ENCODE measurements around the gene ZNF316. TPM values are rescaled to one million over a fixed set of nuclear protein-coding genes. Genes with fewer than 3 reads are reported as not detected.
"Not testable (repeated sequence)": the region's sequence is repeated elsewhere in the genome, so short reads cannot be mapped to it uniquely, and the experiment has no call there.

The ZNF316 gene
- total RNA-seq, 2 donors from 2014 or later: 21.4 to 29.6 TPM

DNA sequence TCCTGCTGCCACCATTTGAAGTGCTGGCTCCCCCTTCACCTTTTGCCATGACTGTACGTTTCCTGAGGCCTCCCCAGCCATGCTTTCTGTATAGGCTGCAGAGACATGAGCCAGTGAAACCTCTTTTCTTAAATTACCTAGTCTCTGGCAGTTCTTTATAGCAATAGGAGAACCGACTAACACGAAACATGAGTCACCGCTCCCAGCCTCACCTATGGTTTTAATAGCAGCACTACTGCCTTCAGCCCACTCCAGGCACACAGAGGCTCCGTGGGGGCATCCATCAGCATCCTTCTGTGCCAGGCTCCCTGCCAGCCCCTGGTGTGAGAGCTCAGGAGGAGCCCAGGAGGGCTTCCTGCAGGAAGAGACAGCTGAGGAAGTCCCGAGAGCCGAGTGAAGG lies 5.5 kb upstream of the ZNF316 start:
- Histone ChIP-seq H3K4me1 (ENCODE audit: control insufficient read depth, insufficient read depth, low read length) (no peaks in the 10 kb centered on the region), H3K36me3 (ENCODE audit: control insufficient read depth, insufficient read depth, low read length) (no peaks in the 10 kb centered on the region), H3K27me3 (ENCODE audit: control insufficient read depth, insufficient read depth, low read length, poor library complexity, severe bottlenecking) (no peaks in the 10 kb centered on the region), H3K4me3 (ENCODE audit: low read length) (no peak overlapping the region), H3K9ac (ENCODE audit: extremely low read depth, low read length, poor library complexity, severe bottlenecking) (no peak overlapping the region), H3K27ac (ENCODE audit: low read depth, low read length) (no peak overlapping the region), H3K9me3 (ENCODE audit: control insufficient read depth, low read length) (no peaks in the 10 kb centered on the region)
- Mint-ChIP-seq H3K36me3 (ENCODE audit: low read depth) (peaks cover 1% of the 10 kb centered on the region), H3K27me3 (ENCODE audit: insufficient read depth) (no peaks in the 10 kb centered on the region), H3K4me3 (no peak overlapping the region), H3K9me3 (no peaks in the 10 kb centered on the region), H3K4me1 (peaks cover 7% of the 10 kb centered on the region), H3K27ac (no peak overlapping the region)
- DNase-seq: no peak
- TF ChIP-seq, protein P1, sequence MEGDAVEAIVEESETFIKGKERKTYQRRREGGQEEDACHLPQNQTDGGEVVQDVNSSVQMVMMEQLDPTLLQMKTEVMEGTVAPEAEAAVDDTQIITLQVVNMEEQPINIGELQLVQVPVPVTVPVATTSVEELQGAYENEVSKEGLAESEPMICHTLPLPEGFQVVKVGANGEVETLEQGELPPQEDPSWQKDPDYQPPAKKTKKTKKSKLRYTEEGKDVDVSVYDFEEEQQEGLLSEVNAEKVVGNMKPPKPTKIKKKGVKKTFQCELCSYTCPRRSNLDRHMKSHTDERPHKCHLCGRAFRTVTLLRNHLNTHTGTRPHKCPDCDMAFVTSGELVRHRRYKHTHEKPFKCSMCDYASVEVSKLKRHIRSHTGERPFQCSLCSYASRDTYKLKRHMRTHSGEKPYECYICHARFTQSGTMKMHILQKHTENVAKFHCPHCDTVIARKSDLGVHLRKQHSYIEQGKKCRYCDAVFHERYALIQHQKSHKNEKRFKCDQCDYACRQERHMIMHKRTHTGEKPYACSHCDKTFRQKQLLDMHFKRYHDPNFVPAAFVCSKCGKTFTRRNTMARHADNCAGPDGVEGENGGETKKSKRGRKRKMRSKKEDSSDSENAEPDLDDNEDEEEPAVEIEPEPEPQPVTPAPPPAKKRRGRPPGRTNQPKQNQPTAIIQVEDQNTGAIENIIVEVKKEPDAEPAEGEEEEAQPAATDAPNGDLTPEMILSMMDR (conservative IDR thresholded peaks at IDR 0.05): no peak
- 73 to 81% methylated on average over 6 to 7 of the region's 7 CpGs for WGBS, 2 experiments (ENCODE audit: insufficient coverage in 1 of 2, insufficient read length in 1 of 2)

DNA sequence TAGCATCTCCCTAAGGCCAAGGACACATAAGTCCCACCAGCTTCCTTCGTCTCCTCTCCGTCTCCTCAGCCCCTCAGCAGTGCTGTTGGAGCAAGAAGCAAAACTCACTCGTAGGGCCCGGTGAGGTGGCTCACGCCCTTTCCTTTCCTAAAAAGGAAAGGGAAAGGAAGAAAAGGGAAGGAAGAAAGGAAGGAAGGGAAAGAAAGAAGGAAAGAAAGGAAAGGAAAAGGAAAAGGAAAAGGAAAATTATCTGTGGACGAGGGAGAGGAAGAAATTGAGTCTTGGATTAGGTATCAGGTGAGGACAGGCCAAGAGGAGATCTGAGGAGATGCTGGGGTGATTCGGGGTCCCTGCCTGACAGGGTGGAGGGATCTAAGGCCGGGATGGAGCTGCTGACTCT lies 3.1 kb upstream of the ZNF316 start:
- WGBS, 2 experiments (ENCODE audit: insufficient coverage in 1 of 2, insufficient read length in 1 of 2): 91 to 94% methylated on average over 4 to 8 of the region's 8 CpGs

DNA sequence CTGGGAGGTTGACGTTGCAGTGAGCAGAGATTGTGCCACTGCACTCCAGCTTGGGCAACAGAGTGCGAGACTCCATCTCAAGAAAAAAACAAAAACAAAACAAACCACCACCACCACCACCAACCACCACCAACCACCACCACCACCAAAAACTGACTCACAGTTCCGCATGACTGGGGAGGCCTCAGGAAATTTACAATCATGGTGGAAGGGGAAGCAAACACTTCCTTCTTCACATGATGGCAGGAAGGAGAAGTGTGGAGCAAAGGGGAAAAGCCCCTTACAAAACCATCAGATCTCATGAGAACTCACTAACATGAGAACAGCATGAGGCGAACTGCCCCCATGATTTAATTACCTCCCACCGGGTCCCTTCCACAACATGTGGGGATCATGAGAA lies 2.1 kb upstream of the ZNF316 start:
- WGBS, 2 experiments (ENCODE audit: insufficient coverage in 1 of 2, insufficient read length in 1 of 2): 94 to 100% methylated on average over 1 to 5 of the region's 5 CpGs
- H3K4me3 Mint-ChIP-seq: peak overlapping the region; percentile 71
- DNase-seq; H3K27me3 Mint-ChIP-seq (ENCODE audit: insufficient read depth); H3K9me3 Mint-ChIP-seq; H3K9ac ChIP-seq (ENCODE audit: extremely low read depth, low read length, poor library complexity, severe bottlenecking); H3K4me1 ChIP-seq (ENCODE audit: control insufficient read depth, insufficient read depth, low read length); H3K36me3 ChIP-seq (ENCODE audit: control insufficient read depth, insufficient read depth, low read length); H3K9me3 ChIP-seq (ENCODE audit: control insufficient read depth, low read length); H3K27me3 ChIP-seq (ENCODE audit: control insufficient read depth, insufficient read depth, low read length, poor library complexity, severe bottlenecking); H3K27ac Mint-ChIP-seq; H3K27ac ChIP-seq (ENCODE audit: low read depth, low read length); H3K4me3 ChIP-seq (ENCODE audit: low read length): not testable (repeated sequence)
- peaks cover 16% of the 10 kb centered on the region for H3K4me1 Mint-ChIP-seq
- peaks cover 11% of the 10 kb centered on the region for H3K36me3 Mint-ChIP-seq (ENCODE audit: low read depth)

More for the DNA sequence above, 3.1 kb upstream of the ZNF316 start:
- H3K9me3 ChIP-seq (ENCODE audit: control insufficient read depth, low read length): no peaks in the 10 kb centered on the region
- no peaks in the 10 kb centered on the region for H3K36me3 ChIP-seq (ENCODE audit: control insufficient read depth, insufficient read depth, low read length)
- no peak overlapping the region for H3K9ac ChIP-seq (ENCODE audit: extremely low read depth, low read length, poor library complexity, severe bottlenecking)
- no peaks in the 10 kb centered on the region for H3K4me1 ChIP-seq (ENCODE audit: control insufficient read depth, insufficient read depth, low read length)
- no peaks in the 10 kb centered on the region for H3K27me3 ChIP-seq (ENCODE audit: control insufficient read depth, insufficient read depth, low read length, poor library complexity, severe bottlenecking)
- H3K27ac ChIP-seq (ENCODE audit: low read depth, low read length): no peak overlapping the region
- Mint-ChIP-seq H3K27ac (no peak overlapping the region), H3K27me3 (ENCODE audit: insufficient read depth) (no peaks in the 10 kb centered on the region), H3K36me3 (ENCODE audit: low read depth) (peaks cover 1% of the 10 kb centered on the region), H3K4me3 (no peak overlapping the region), H3K9me3 (no peaks in the 10 kb centered on the region), H3K4me1 (peaks cover 11% of the 10 kb centered on the region)
- DNase-seq: no peak
- TF ChIP-seq, protein P1 (conservative IDR thresholded peaks at IDR 0.05): no peak
- H3K4me3 ChIP-seq (ENCODE audit: low read length): no peak overlapping the region

Data from endodermal cell (in vitro differentiated cells).